SK-N-SH (cell line): ENCODE results near the gene MRM3.

Source experiments
- CTCF ChIP-seq: fragments of 200-600 bp; sonication (generic); IDR thresholded peaks from 2 replicates; pipeline ENCODE4 v1.6.1; 2017; ENCODE audit warnings: antibody characterized with exemption, mild to moderate bottlenecking, moderate library complexity
- RAD21 ChIP-seq: IDR thresholded peaks from 2 replicates; pipeline ENCODE4 v1.6.1; 2012; ENCODE audit warnings: mild to moderate bottlenecking, low read length
- TCF12 ChIP-seq: IDR thresholded peaks from 2 replicates; pipeline ENCODE4 v1.4.0; 2012
- YY1 ChIP-seq: IDR thresholded peaks from 2 replicates; pipeline ENCODE4 v1.4.0; 2012; ENCODE audit warnings: low read depth, mild to moderate bottlenecking

GRCh38 chr17:799261-799660 lies 17.1 kb downstream of the MRM3 start:
- no peak for TF ChIP-seq CTCF
- no peak for TF ChIP-seq YY1
- TF ChIP-seq RAD21 = no peak
- no peak for TF ChIP-seq TCF12
